Stimulated activated CD8-positive, alpha-beta memory T cell treated with anti-CD3 and anti-CD28 coated beads, Interleukin-7, amount 100 ng/mL, for 48 hours (primary cell): Measurements from ENCODE around the gene DNAH1.
"Not testable (repeated sequence)": the region's sequence is repeated elsewhere in the genome, so short reads cannot be mapped to it uniquely, and the experiment has no call there.

ENCODE experiments used
- DNase-seq, 2 donors: peaks; one replicate each; pipeline ENCODE4 v3.0.0-alpha.2; 2020; ENCODE audit warnings: low read depth in 1 of 2; ENCODE audit errors: extremely low read depth in 1 of 2

Gene DNAH1

DNA sequence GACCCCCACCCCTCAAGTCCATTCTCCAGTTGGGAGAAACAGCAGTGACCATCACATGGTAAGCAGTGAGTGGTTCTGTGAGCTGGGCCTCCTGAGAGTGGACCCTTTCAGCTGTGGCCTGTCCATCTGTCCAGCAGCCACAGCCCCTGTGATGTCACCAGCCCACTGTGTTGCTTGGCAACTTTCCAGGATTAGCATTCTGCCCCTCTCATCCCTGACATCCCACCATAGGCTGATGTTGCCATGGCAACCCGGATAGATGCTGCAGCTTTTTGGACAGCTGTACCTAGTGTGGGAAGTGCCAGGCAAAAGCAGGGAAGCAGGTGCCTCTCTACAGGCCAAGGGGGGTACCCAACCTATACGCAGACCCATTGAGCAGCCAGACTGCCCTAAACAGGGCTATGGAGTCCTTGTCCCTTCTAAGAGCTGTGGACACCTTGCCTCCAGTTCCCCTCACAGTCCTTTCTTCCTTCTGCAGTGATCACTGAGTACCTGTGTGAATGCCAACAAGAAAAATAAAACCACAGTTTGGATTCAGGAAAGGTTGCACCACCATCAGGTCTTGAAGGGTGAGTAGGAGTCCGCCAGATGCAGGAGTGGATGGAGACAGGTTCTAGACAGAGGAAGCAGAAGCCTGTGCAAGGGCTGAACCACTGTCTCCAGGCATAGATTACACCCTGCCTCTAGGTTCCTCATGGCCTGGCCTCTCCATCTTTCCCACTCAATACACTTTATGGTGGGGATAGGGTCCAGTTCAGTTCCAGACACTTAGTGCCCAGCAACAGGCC is at the start of gene DNAH1:
Gene DNAH1, plus strand, starts transcription at position 343 of the 788 bp plus-strand sequence. CDS start 6,124 bp downstream, outside the sequence.
- no peak for DNase-seq

DNA sequence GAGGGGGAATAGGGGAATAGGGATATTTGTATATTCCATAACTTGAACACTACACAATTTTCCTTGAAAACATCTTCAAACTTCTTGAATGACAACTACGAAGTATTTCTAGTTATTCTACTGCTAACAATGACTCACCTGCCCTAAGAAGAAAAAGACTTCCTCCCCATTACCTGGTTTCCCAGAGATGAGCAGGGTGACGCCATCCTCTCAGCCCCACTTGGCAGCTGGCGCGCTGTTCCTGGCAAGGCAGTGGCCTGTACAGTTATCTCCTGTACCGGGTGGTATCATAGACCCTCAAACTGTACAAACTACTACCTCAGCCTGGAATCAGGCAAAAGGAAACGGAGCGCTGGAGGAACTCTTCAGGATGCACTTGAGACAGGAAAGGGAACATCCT is 48.1 kb upstream of the DNAH1 start:
- peak in 1 of 2 donors; percentile 59 for DNase-seq

DNA sequence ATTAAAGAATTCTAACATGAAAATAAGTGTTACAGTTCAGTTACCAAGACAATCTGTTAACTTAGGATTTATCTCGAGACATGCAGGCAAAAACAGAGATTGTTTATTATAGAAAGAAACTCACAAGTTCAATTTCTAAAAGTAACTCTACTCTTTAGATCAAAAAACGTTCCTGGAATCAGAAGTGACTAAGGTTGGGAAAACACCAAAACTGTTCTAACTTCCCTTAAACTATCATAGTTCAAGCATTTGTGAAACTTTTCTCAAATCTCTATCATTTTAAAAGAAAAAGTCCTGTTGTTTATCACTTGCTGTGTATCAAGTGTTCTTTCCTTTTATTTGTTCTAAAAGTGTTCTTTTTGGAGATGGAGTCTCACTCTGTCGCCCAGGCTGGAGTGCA is 46.3 kb upstream of the DNAH1 start:
- DNase-seq = no peak

DNA sequence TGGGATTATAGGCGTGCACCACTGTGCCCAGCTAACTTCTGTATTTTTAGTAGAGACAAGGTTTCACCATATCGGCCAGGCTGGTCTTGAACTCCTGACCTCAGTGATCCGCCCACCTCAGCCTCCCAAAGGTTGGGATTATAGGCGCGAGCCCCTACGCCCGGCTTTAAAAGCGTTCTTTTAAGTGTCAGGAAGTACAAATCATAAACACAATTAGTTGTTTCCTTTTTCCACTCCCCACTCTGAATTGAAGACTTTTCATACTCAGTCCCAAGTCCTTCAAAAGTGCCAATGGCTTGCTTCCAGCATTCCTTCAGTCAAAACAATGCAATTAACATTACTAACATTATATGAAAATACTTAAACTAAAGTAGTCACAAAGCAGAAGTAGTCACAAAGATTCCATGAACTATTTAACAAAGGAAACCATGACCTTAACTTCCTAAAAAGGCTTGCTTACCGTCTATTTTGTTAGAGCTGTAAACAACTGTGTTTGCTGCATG is 45.8 kb upstream of the DNAH1 start:
- no peak for DNase-seq

DNA sequence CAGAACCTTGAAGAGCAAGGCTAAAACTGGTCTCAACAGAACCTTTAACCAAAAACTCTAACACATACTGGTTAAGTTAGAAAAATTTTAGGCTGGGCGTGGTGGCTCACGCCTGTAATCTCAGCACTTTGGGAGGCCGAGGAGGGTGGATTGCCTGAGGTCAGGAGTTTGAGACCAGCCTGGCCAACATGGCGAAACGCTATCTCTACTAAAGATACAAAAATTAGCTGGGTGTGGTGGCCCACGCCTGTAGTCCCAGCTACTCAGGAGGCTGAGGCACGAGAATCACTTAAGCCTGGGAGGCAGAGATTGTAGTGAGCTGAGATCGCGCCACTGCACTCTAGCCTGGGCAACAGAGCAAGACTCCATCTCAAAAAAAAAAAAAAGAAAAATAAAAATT is 43.9 kb upstream of the DNAH1 start:
- DNase-seq = not testable (repeated sequence)

DNA sequence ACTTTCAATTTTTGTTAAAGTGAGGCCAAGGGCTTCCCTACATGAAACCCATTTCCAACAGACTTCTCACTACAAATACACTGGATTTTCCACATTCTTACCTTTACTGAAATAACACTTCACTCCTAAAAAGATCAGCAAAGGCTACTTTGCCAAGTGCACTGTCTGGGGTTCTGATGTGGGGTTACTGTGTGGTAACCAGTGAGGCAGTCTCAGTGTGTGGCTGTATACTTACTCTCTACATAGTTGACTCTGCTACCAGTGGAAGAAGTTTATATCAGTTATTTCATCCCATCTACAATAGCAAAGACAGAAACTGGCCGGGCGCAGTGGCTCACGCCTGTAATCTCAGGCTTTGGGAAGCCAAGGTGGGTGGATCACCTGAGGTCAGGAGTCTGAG is 43.3 kb upstream of the DNAH1 start:
- DNase-seq = no peak

DNA sequence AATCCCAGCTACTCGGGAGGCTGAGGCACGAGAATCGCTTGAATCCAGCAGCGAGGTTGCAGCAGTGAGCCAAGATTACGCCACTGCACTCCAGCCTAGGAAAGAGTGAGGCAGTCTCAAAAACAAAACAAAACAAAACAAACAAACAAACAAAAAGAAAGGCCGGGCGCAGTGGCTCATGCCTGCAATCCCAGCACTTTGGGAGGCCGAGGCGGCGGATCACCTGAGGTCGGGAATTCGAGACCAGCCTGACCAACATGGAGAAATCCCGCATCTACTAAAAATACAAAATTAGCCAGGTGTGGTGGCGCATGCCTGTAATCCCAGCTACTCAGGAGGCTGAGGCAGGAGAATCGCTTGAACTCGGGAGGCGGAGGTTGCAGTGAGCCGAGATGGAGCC is 41.3 kb upstream of the DNAH1 start:
- not testable (repeated sequence) for DNase-seq

DNA sequence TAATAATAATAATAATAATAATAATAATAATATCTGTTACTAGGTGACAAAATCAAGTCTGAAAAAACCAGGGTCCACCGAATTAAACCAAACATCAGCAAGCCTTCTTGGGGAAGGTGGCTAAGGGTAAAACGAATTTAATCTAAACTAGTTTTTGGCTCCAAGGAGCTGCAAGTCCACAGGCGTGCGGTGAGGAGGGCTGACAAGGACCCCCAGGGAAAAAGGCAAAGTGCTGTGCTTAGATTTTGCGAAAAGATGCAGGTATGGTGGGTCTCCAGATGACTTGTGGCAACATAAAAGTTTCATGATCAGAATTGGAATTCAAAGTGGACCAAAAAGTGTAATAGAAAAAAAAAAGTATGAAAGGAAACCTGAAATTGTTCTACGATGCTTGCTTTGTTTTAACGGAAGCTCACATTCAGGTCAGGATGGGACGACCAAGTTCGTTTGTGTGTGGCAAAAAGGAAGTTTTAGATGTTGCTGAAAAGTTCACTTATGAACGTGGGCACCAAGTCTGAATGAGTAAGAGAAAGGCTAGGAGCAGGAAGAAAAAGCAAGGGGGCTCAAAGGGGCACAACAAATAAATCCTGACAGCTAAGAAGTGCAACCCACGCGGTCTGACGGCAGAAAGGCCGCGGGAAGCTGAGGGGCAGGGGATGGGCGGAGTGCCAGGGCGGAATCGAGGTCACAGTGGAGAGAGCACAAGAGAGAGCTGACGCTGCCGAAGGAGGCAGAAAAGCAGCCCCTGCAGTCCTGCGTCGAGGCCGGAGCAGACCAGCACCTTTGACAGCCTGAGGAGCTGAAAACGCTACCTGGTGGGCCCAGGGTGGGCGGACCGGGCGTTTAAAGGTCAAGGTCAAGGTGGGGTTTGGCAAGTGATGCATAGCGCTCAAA is 38.8 kb upstream of the DNAH1 start:
- peak; percentile 65 to 84 for DNase-seq

DNA sequence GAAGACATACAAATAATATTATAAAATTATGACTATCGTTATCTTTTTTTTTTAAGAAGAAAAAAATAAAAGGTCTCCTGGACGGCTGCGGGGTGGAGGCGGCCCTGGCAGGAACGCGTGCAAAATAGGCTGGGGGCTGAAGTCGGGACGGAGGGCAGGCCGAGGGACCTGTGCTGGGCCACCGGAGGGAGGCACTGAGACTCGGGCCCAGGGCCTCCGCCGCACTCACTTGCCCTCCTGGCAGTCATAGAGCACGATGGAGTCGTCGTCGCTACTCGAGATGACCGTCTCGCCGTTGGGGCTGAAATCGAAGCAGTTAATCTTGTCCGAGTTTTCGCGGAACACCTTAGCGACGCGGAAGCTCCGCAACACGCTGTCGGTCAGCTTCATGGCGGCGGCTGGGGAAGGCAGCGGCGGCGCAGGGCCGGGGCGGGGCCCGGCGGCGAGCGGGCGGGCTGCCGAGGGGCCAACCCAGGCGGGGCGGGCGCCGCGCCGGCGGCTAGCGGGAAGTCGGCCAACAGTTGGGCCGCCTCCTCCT is 38.1 kb upstream of the DNAH1 start:
- DNase-seq = peak in 1 of 2 donors; percentile 34

DNA sequence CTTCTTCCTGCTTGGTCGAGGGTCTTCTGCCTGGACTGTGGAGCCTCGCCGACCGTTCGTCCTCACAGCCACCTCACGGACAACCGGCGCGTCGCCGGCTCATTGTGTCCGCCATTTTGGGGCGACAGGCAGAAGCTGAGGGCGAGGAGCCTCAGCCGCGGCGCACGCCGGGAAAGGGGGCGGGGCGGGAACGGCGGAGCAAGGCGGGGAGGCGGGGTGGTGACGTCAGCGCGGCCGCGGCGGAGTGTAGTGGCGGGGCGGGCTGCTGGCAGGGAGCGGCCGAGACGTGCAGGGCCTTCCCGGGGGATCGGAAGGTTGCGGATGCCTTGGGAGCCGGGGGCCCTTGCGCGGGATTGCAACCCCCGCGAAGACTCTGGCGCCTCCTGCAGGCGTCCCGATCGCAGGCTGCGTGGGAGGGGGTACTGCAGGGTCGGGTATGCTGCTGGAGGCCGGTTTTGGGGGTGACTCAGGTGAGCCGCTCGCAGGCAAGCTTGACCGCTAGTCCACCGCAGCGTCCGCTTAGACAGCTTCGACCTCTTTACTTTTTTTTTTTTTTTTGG is 37.5 kb upstream of the DNAH1 start, which contains the start of gene WDR82:
Gene WDR82, minus strand, starts transcription at position 140 of the 560 bp plus-strand sequence. CDS start 288 bp downstream, outside the sequence.
- DNase-seq = peak; percentile 94 to 95

DNA sequence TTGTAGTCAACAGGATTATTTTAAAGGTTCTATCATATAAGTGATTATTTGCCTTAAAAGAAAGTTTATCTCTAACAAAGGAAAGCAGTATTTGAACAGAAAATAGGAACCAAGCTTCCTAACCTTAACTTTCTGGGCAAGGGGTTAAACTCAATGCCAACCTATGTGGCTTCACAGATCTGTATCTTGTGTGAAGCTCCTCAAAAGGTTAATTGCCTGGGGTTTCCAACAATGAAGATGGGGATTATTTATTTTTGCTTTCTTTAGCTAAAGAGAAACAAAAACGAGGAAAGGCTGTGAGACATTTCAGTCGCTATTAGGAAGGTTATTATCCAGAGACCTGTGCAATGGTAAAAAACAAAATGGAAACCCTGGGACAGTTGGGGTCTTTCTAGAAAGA is 36.5 kb upstream of the DNAH1 start:
- DNase-seq = no peak

DNA sequence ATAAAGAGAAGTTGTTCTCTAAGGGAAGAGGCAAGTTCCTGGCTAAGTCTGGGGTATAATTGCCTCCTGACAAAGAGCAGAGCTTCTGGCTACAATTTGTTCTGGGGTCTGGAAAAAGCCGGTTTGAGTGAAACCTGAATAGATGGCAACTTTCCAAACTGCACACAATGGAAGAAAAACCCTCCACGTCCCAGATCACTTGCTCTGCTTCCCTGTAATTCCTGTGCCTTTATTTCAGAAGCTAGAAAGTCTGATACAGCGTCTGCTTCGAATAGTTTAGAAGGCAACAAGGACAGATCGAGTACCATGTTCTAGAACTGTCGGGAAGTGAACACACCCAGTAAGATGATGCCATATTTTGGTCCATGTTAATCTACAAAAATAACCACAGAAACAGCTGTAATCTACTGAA is 36.1 kb upstream of the DNAH1 start:
- DNase-seq = no peak

DNA sequence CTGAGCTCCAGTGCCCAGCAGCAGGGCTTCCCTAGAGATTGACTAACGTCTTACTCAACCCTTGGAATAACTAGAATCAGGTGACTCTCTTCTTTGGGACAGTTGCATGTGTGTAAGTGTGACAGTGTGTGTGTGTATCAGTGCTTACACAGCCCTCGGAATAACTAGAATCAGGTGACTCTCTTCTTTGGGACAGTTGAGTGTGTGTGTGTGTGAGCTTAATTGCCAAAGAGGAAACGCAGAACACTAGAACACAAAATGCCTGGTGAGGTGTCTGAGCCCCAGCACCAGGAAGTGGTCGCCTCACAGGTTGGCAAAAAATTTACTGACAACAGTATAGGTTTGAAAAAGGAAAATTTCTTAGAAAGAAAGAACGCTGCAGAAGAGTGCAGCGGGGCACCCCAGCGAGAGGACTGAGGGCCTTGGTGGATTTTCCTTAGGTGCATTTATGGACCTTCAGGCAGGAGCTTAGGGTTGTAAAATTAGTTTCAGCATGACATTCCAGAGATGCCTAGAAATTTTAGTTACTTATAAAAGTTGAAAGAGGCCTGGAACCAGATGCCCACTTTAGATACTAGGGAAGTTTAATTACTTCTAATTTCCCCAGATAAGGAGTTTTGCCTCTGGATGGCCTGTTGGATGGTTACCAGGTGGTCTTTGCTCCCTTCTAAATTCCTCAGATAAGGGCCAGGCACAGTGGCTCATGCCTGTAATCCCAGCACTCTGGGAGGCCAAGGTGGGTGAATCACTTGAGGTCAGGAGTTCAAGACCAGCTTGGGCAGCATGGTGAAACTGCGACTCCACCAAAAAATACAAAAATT is 33.9 kb upstream of the DNAH1 start:
- no peak for DNase-seq

DNA sequence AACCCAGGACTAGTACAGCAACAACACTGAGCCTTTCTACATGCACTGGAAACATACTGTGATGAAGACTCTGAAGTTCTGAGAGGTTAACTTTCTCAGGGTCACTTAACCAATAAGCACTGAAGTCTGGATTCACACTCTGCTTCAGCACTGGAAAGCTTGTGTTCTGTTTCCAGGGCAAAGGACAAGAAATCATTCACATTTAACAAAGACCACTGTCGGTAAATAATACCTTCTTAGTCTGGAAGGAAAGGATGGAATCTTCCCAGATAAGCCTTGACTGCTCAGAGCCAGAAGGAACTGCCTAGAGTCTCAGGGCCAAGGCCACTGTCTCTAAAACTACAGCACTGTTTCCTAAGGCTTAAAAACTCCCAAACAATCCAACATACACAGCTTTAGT is 32.8 kb upstream of the DNAH1 start:
- no peak for DNase-seq

DNA sequence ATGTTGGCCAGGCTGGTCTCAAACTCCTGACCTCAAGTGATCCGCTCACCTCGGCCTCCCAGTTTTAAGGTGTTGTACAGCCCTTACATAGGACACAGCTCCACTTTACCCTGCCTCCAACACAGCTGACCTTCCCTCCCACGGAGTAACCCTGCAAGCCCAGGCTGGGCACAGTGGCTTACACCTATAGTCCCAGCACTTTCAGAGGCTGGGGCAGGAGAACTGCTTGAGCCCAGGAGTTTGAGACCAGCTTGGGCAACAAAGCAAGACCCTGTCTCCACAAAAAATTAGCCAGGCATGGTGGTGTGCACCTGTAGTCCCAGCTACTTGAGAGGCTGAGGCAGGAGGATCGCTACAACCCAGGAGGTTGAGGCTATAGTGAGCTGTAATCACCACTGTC is 32.1 kb upstream of the DNAH1 start:
- not testable (repeated sequence) for DNase-seq

DNA sequence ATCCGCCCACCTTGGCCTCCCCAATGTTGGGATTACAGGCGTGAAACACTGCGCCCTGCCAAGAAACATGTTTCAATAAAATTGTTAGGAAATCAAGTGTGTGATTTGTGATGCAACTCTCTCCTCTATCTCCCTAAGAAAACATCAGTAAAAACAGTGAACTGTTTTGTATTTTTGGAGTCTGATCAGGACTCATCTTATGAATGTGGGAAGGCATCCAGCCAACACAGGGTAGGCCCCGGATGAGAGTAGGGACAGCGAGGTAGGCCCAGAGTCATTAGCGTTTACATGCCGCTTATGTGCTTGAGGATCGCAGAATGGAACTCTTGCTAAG is 29.4 kb upstream of the DNAH1 start:
- DNase-seq = no peak

DNA sequence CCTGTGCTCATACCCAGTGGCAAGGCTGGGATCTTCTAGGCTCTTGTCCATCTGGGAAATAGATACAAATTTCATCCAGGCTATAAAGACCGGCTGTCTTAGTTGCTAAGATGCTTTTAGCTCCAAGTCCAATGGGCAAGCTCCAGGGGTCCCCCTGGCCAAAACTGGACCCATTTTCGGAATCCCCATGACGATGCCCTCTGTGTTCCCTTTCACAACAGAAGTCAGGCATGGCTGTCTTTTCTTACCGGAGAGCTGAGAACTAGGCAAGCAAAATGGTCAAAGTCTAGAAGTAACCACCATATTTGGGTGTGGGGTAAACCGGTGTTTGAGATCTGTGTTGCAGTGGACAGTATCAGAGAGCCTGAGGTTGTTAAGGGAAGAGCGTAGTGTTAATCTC is 27.4 kb upstream of the DNAH1 start:
- DNase-seq = no peak

DNA sequence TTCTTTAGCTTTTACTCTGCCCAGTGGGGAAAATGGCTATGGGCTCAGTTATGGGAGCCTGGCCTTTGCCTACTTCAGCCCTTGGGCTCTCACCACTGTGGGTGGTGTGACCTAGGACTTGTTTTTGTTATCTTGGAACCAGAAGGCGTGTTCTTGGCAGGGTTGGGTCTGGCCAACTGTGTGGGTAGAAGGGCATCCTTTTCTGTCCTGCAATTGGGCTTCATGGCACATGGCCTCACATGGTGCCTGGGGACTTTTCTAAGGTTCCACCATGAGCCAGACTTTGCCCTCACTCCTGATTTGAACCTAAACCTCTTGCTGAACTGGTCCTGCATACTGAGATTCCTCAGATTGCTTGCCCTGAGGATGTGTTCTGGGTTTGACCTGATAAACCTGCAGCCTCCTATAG is 26.8 kb upstream of the DNAH1 start:
- no peak for DNase-seq

DNA sequence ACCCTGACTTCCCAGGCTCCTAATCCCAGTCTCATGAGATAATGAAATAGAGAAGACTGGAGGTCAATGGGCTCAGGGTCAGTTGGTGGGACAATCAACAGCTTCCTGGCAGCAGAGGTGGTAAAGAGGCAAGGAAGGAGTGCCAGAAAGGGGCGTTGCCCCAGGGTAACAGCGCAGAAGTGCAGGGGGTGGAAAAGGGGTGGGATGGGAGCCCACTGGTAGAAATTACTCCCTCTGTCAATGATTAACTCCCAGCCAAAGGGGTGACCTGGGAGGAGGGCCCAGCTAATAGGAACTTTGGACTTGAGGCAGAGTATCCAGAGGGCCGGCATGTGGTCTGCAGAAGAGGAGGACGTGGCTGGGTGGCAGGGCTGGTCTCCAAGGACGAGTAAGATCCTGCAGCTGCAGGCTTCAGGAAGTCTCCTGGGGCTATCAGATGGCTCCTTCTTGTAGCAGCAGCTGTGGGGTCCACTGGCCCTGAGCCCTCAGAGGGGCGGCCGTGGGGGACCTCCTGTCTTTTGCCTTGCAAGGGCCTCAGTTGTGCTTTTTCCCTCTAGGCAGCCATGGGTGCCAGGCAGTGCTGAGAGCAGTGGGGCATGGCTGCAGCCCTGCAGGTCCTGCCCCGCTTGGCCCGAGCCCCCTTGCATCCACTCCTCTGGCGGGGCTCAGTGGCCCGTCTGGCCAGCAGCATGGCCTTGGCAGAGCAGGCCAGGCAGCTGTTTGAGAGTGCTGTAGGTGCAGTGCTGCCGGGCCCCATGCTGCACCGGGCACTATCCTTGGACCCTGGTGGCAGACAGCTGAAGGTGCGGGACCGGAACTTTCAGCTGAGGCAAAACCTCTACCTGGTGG is 26.1 kb upstream of the DNAH1 start:
- DNase-seq = no peak
